Left renal cortex interstitium (tissue), 4 donors: ENCODE results near the gene C16orf86. TPM values are rescaled to one million over a fixed set of nuclear protein-coding genes. Genes with fewer than 3 reads are reported as not detected.

ENCODE experiments used
- DNase-seq, 4 donors: peaks; one replicate each; pipeline ENCODE4 v3.0.0-alpha.2; 2013; ENCODE audit warnings: low read depth in 4 of 4, low spot score in 2 of 4, missing footprints in 1 of 4
- polyA plus RNA-seq, 4 donors: library from polyadenylated mRNA; unstranded; fragments of 120-200 nt; gene quantifications; one replicate each; pipeline ENCODE4 v1.2.1, GENCODE V29; 2013; ENCODE audit not compliant: insufficient read length in 4 of 4

Gene C16orf86
- polyA plus RNA-seq, 4 donors = 3.6 to 5.2 (median 4.0) TPM

DNA sequence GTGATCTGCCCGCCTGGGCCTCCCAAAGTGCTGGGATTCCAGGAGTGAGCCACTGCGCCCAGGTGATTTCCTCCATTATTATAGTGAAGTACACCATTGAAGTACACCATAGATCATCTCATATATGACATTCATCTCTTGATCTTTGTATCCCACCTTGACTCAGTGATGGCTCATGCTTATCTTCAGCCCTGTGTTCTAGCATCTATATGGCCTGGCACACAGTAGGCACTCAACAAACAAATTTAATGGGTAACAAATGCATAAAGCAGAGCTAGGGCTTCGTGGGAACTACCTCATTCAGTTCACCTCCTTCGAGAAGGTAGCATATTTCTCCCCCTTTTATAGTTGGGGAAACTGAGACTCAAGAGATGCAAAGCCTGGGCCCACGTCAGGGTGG, 1.0 kb upstream of the C16orf86 start:
- no peak for DNase-seq

DNA sequence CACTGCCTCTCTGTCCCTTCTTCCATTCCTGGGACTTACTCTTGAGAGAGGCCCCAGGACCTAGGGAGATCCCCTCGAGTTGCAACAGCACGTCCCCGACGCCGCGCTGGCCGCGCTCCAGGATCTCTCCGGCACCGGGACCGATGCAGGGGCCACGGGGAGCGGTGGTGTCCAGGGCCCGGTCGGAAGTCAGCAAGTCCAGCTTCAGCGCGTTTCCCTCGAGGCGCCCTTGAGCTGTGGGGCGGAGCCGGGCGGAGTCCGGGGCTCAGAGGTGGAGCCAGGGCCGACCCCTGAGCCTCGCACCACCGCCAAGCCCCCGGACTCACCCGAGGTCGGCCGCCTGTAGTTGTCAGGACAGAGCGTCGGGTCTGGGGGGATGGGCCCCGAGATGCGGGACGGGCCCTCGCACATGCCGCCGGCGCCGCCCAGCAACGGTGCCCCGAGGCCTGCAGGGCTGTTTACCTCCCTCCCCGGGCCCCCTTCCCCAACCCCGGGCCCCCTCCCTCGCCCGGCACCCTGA, 522 bp upstream of the C16orf86 start:
- no peak for DNase-seq

DNA sequence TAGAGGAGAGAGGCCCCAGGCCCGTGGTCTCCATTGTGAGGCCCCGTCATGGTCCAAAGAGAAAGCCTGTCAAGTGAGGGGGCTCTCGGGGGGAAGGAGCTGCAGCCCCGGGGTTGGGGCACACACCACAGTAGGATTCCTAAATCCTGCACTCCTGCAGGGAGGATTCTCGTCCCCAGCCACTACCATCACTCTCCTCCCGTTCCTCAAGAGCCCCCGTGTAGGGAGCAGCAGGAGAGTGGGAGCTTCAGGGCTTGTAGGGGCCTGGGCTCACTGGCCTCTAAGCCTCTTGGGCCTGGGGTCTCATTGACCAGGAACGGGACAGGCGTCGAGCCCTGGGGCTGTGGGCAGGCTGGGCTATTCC, 821 bp downstream of the C16orf86 start:
- DNase-seq = no peak

DNA sequence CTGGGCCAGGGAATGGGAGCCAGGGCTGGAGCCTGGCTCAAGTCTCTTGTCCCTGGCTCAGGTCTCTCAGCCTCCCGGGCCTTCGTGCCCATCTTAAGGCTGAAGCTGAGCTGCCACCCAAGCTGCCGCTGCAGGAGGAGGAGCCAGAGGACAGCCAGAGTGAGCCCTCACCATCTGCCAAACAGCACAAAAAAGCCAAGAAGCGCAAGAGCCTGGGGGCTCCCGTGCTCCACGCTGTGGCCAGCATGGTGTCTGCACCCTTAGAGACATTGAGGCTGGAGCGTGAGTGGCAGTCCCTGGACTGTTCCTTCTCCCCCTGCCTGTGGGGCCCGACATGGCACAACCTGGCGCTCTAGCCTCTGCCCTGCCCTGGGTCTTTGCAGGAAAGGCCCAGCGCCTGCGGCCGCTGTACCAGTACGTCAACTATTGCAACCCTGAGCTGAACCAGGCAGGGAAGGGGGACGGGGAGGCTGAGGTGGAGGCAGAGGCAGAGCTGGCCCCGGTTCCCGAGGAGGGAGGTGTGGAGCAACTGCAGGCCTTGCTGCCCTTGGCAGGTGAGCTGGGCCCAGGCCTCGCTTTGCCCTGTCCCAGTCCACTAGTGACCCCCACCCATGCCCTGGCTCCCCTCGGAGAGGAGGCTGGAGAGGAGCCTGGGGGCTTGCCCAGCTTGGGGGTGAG, 1.3 kb downstream of the C16orf86 start:
- peak in 3 of 4 donors; percentile 67 to 84 (median 68) for DNase-seq

DNA sequence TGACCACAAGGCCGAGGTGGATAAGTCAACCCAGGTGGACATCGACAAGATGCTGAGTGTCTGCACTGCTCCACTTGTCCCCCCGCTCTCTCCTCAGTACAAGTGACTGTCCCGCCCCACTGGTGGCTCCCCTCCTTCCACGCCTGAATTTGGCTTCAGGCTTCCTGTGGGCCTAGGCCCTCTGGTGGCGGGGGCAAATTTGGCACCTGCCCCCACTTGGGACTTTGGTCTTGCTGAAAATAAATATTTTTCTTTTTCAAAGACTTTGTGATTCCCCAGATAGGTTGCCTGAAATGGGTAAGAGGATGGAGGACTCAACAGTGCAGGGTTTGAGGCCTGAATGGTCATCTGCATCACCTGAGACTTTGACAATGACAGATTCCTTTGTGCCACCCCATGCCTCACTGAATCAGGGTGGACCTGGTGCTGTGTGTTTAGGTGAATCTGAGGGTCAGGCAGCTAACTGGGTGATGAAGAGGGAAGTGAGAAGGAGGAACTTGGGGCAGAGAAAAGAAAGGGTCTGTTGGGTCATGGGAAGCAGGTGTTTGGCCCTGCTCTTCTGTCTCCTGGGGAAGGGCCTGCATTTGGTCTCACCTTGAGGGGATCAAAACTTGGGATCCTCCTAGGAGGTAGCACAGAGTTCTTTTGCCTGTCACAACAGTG, 2.0 kb downstream of the C16orf86 start:
- DNase-seq = no peak

DNA sequence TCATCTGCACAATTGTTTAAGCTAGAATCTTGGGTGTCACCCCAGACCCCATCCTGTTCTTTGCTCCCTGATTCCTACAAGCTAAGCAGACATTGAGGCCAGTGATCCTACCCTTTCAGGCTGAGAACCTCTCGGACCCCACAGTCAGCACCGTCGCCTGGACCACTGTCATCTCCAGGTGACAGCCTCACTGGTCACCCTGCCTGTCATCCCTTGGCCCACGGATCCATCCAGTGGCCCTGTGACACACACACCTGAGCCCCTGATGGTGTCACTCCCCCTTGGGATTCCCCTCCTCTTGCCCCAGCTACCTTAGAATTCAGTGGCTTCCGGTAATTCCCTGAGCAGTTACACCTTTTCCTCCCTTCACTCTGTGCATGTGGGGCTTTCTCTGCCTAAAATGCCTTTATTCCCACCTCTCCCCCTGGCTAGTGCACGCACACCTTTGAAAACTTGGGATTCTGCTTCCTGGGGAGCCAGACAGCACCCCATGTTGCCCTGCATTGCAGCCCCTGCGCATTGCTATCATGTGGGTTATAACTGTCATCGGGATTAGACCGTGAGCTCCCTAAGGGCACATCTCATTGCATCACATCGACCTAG, 3.0 kb downstream of the C16orf86 start:
- no peak for DNase-seq

DNA sequence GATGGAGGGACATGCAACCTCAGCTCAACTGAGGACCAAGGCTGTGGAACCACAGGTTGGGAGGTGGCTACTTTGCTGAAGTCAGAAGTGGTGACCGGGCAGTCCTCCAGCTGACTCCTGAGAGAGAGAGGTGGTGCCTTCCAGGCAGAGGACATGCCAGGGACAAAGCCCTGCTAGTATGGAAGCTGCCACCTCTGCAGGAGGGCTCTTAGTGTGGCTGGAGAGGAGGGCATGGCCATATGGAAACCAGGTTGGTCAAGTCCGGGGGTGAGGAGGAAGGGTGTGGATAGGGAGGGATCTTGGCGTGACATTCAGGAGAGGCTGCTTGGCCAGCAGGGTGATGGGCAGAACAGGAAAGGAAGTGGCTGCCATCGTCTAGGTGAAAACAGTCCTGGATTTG, 5.7 kb downstream of the C16orf86 start:
- DNase-seq = no peak

DNA sequence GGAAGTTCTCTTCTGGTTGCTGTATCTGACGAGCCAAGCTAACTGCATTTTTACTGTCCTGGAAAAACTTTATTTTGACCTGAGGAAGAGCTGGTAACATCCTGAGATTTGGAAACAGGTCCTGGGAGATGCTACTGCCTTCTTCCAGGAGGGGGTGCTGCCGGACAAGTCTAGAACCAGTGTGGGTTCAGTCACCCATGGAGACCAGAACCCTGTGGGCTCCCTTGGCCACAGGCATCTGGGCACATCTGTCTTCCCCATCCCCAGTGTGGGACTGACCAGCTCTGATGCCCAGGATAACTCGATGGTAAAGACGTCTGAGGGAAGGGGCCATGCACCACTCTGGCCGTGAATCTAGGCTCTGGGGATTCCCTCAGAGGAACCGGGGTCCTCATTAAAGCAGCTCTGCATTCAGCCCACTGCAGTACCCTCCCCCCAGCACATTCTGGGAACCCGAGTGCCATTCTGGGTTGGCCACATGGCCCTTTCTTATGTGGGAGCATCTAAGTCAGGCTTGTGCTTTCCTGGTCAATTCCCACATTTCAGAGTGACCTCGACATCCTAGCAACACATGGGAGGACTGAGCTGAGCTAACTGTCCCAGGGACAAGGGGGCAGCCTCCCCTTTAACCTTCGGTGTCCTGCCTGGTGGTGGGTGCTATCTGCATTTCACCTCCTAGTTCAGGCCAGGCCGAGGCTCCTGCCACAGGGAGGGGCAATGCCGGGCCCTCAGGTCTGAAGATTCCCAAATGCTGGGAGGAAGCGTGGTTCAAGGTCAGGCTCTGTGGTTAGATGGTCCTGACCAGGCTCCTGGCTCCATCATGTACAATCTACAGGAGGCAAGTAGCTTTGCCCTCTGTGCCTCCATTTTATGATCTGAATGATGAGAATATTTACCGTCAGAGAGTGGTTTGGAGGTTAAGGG, 6.4 kb downstream of the C16orf86 start:
- no peak for DNase-seq

DNA sequence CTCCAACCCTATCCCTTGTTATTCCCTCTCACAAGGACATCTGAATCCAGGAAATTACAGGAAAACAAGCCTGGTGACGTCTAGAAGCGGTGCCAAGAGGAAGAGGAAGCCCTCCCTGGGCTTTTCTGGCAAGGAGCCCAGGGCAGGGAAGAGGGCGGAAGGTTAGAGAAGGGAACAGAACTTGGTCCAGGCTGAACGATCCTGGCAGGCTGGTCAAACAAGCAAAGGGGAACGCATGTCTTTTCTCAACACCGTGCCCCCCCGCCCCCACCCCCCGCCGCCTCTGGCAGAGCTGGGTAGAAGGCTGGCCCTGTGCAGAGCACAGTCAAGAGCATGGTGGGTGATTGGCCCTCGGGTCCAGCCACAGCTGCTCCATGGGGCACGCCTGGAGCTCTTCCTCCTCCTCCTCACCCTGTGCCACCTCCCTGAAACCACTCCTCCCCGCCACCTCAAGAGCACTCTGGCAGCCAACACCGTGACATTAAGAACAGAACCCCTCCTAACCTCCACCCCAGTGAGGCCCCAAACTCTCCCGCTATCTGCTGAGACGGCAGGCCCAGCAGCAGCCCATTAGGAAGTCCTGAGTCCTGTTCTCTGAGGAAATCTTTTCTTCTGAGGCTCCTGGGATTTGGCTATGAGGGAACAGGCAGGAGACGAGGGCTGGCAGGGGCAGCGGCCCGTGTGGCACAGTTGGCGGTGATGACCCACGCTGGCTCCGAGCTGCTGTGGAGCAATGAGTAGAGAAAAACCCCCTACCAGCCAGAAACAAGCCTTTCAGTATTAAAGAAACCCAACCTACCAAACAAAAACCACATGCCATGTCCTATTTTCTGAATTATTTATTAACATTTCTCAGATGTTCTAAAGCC, 7.3 kb downstream of the C16orf86 start:
- no peak for DNase-seq

DNA sequence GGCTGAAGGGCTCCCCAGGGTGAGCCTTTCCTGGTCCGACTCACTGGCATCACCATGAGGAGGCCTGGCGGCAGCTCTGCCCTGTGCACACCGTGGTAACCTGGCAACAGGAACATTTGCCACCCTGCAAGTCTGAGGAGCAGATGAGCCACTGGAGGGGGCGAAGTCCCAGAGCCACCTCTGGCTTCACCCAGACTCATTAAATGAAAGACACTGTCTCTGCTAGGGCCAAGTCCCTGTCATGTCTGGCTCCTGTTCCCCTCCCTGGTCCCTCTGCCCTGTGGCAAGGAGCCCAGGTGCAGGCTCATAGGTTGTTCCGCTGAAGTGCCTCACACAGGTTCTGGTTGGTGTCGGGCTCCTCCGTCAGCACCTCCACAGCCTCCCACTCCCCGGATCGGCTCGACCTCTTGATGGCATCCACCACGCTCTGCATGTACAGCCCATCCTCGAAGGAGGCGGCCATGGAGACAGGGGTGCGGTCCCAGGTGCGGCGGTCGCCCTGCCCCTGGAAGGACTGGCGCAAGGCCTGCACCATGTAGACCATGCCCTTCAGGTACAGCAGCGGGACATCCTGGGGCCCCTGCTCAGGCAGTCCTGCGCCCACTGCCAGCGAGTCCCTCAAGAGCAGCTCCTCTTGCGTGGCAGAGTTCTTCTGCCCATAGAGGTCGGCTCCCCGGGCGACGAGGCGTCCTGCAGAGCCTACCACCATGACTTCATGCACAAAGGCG, 8.4 kb downstream of the C16orf86 start:
- DNase-seq = no peak

DNA sequence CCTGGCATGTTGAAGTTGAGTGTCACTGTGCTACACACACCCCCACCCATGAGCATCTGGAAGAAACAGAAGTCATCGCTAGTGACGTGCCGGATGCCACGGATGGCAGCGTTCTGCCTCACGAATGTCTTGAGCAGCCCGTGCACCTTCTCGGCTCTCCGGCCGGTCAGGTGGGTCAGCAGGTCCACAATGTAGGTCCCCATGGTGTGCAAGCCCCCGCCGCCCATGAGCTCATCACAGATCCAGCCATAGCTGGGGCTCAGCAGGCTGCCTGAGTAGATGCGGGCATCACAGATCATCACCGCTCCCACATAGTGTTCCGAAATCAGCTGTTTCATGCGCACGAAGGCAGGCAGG, 8.9 kb downstream of the C16orf86 start:
- no peak for DNase-seq

DNA sequence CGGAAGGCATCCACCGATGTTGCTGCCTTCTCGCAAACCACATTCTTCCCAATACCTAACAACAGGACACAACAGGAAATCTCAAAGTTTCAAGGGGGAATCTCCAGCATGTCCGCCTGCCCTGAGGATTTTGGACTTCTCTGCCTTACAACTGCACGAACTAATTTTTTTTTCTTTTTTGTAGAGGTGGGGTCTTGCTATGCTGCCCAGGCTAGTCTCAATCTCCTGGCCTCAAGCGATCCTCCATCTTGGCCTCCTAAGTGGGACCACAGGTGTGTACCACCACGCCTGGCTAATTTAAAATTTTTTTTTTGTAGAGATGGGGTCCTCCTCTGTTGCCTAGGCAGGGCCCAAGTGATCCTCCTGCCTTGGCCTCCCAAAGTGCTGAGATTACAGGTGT, 9.4 kb downstream of the C16orf86 start:
- DNase-seq = no peak

DNA sequence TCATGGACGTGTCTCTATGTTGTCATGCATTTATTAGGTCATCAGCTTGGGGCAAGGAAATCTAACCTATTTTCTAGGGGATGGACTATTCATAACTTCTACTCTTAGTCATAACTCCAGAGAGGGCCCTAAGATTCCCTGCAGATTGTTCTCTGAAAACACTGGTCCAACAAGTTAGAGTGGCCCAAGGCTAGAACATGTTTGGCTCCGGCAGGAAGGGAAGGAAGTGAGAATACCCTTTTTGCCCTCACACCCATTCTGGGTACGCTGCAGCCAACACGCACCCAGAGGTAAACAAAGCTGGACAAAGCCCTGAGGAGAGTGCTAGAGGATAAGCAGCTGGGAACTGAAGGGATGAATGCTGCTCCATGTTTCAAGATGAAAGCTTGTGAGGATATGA, 9.9 kb downstream of the C16orf86 start:
- no peak for DNase-seq

DNA sequence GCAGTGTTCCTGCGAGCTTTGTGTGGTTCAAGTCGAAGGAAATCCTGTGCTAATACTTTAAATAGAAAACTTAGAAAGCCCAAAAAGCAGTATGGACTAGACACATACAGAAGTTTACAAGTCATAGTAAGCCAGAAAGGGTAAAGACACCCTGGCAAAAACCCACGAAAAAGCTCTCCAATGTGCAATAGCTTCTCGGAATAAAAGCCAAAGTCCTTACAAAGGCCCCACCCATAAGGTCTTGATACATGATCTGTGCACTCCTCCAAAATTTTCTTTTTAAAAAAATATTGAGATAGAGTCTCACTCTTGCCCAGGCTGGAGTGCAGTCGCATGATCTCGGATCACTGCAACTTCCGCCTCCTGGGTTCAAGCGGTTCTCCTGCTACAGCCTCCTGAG, 10.3 kb downstream of the C16orf86 start:
- no peak for DNase-seq

DNA sequence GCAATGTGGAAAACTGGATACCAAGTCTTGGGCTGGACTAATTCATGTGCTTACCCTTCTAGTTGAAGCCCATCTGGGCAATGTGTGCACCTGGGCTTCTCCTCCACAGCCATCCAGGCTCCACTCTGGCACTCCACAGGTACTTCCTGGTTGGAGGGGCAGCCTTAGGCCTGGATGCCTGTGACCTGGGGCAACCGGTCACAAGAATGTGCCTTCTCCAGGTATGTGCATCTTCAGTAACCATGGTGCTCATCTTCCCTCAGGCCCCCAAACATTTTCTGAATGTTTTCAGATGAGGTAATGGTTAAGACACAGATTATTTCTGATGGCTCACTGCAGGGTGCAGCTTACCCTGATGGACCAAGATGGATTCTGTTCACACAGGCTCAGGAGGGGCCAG, 11.1 kb downstream of the C16orf86 start:
- no peak for DNase-seq

DNA sequence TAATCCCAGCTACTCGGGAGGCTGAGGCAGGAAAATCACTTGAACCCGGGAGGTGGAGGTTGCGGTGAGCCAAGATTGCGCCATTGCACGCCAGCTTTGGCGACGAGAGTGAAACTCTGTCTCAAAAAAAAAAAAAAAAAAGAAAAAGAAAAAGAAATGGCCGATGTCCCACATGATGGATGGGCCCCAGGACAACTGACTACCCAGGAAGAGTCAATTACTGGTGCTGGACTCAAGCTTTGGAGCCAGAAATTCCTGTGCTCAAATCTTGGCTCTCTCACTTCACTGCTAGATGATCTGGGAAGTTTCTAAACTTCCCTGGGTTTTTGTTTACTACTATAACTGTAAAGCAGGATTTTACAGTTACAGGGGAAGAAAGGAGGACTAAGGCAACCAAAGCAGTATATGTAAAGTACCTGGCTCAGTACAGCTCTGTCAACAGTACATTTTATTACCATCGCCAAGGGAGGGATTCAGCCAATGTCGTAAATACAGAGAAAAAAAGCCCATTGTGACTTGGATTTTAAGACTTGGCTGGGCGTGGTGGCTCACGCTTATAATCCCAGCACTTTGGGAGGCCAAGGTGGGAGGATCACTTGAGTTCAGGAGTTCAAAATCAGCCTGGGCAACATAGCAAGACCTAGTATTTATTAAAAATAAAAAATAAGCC, 11.9 kb downstream of the C16orf86 start:
- no peak for DNase-seq

DNA sequence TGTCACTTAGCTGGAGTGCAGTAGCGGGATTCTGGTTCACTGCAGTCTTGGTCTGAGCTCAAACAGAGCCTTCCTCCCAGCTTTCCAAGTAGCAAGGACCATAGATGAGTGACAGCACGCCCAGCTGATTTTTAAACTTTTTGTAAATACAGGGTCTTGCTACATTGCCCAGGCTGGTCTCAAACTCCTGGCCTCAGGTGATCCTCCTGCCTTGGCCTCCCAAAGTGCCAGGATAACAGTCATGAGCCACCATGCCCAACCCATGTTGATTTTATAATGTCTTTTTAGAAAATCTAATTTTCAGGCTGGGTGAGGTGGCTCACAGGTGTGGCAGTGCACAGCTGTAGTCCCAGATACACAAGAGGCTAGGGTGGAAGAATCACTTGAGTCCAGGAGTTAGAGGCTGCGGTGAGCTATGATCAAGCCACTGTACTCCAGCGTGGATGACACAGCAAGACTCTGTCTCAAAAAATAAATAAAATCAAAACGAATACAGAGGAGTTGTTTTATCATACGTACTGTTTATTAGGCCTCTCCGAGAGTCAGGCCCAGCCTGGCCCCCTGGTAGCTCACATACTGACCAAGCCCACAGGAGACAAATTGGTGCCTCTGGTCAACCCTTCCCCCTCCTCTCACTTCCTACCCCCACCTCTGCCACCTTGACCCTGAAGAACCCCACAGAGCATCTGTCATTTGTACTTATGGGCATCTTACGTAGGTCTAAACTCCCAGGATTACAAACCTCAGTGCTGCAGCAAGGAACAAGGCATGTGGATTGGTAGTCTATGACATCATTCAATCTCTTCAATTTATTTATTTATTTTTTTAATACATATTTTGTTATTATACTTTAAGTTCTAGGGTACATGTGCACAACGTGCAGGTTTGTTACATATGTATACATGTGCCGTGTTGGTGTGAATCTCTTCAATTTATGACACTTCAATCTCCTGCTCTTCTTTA, 13.6 kb downstream of the C16orf86 start:
- no peak for DNase-seq

DNA sequence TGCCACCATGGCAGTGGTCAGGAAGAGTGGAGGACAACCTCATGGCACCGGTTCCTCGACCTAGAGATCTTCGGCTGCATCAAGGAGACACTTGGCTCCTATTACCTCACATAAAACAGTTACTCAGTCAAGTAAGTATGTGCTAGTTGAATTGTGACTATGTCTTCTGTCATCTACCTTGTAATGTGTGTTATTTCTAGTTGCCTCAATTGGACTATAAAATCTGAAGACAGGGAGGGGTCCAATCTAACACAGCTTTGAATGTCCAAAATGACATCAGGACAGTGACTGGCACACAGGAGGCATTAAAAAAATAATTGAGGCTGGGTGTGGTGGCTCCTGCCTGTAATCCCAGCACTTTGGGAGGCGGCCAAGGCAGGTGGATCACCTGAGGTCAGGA, 17.2 kb downstream of the C16orf86 start:
- no peak for DNase-seq
